ENCODE results near the gene DHTKD1. TPM values are rescaled to one million over a fixed set of nuclear protein-coding genes. Genes with fewer than 3 reads are reported as not detected.

The DHTKD1 gene
- total RNA-seq (2022; extraction: Qiagen RNA extraction; ENCODE audit: low read depth), result 7.9 to 12.0 TPM (median 10.1 TPM) in 5 replicates

GRCh38 chr10:12068449-12069269 is at the start of gene DHTKD1:
Gene DHTKD1 (plus strand): TSS chr10:12068954. CDS start chr10:12069034, 80 bp downstream.

GRCh38 chr10:12042797-12043651 is 25.7 kb upstream of the DHTKD1 start, which contains the start of gene UPF2:
Gene UPF2 (minus strand): TSS chr10:12042809. CDS start chr10:12035423, 7,386 bp downstream.

GRCh38 chr10:12129222-12130111 is 60.7 kb downstream of the DHTKD1 start, which contains the start of gene SEC61A2:
Gene SEC61A2 (plus strand): TSS chr10:12129677. CDS start chr10:12129788, 111 bp downstream.

Other genes starting within 250 kb of the DHTKD1 start
- 34.3 to 39.8 TPM (median 38.9 TPM) in 5 replicates for gene PROSER2, start 245.6 kb upstream of the DHTKD1 start, total RNA-seq (2022; extraction: Qiagen RNA extraction; ENCODE audit: low read depth)
- gene UPF2, start 26.1 kb upstream of the DHTKD1 start, total RNA-seq (2022; extraction: Qiagen RNA extraction; ENCODE audit: low read depth), result 14.4 to 20.1 TPM (median 17.2 TPM) in 5 replicates
- gene SEC61A2, start 60.7 kb downstream of the DHTKD1 start, total RNA-seq (2022; extraction: Qiagen RNA extraction; ENCODE audit: low read depth), result 12.6 to 14.6 TPM (median 13.3 TPM) in 5 replicates
- gene NUDT5, start 126.9 kb downstream of the DHTKD1 start, total RNA-seq (2022; extraction: Qiagen RNA extraction; ENCODE audit: low read depth), result 133 to 147 TPM (median 144 TPM) in 5 replicates
- gene CDC123, start 127.2 kb downstream of the DHTKD1 start, total RNA-seq (2022; extraction: Qiagen RNA extraction; ENCODE audit: low read depth), result 131 to 178 TPM (median 136 TPM) in 5 replicates

Data from A549 treated with DMSO at 1 μM for 4 hours (cell line).